IPS-15b (cell line): ENCODE data around the gene ZNF280C.
"Not testable (repeated sequence)": the region's sequence is repeated elsewhere in the genome, so short reads cannot be mapped to it uniquely, and the experiment has no call there.

Experiments used
- H3K27me3 ChIP-seq: one replicate; pipeline ENCODE4 v1.6.1; 2013; ENCODE audit warnings: low read length; ENCODE audit not compliant: control insufficient read depth, insufficient read depth
- H3K36me3 ChIP-seq: one replicate; pipeline ENCODE4 v1.6.1; 2013; ENCODE audit warnings: low read length; ENCODE audit not compliant: control insufficient read depth, insufficient read depth
- H3K4me1 ChIP-seq: one replicate; pipeline ENCODE4 v1.6.1; 2013; ENCODE audit warnings: mild to moderate bottlenecking, low read length; ENCODE audit not compliant: control insufficient read depth, insufficient read depth
- H3K4me3 ChIP-seq: one replicate; pipeline ENCODE4 v1.5.1; 2013; ENCODE audit warnings: low read depth, low read length
- H3K9ac ChIP-seq: one replicate; pipeline ENCODE4 v1.6.1; 2013; ENCODE audit warnings: low read depth, mild to moderate bottlenecking, low read length
- H3K9me3 ChIP-seq: one replicate; pipeline ENCODE4 v1.6.1; 2013; ENCODE audit warnings: mild to moderate bottlenecking, low read length; ENCODE audit not compliant: control insufficient read depth, insufficient read depth

Gene ZNF280C

DNA sequence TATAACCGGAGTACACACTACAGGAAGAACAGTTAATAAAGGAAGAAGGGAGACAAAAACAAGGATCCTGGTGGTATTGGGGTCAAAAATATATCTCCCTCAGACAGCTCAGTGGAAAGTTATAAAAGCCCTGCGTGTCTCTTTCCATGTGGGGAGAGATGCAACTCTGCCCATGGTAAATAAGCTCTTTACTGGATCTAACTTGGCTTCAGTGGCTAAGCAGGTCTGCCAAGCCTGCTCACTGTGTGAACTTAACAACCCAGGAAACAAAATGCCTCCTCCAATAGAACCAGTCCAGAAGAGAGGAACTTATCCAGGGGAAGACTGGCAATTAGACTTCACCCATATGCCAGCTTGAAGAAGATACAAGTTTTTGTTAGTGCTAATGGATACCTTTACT lies 17.0 kb upstream of the ZNF280C start:
- H3K9me3 ChIP-seq, result no peaks in the 10 kb centered on the region
- no peak overlapping the region for H3K9ac ChIP-seq

DNA sequence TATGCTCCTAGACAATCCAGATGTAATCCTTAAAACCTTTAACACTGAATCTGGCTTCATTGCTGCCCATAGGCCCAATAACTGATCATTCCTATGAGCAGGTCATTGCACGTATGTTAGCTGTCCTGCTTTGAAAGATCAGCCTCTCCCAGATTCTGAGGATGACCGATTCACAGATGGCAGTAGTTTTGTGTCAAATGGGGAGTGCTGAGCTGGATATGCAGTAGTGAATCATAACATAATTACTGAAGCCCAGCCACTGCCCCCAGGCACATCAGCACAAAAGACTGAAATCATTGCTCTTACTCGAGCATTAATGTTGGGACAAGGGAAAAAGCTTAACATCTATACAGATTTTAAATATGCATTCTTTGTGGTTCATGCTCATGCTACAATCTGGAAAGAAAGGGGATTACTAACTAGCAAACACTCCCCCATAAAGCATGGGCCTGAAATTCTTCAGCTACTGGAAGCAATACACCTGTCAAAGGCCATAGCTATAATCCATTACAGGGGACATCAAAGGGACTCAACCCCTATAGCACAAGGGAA lies 16.4 kb upstream of the ZNF280C start:
- no peaks in the 10 kb centered on the region for H3K9me3 ChIP-seq

More for the DNA sequence above, 17.0 kb upstream of the ZNF280C start:
- Histone ChIP-seq H3K4me3 (no peak overlapping the region), H3K36me3 (no peaks in the 10 kb centered on the region), H3K4me1 (peaks cover 8% of the 10 kb centered on the region), H3K27me3 (no peaks in the 10 kb centered on the region)

DNA sequence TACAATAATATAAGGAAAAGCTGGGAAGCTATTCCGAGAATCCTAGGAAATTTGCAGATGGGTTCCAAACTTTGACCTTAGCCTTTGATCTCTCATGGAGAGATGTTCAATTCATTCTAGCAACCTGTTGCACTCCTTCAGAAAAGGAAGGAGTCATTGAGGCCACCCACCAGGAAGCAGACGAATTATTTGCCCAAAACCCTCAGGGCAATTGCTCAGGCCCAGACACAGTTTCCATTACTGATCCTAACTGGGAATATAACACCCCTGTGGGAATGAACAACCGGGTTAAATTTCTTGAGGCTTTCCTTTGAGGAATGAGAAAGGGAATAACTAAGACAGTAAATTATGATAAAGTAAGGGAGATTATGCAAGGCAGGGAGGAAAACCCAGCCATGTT lies 13.5 kb upstream of the ZNF280C start:
- H3K4me1 ChIP-seq, result peaks cover 16% of the 10 kb centered on the region
- H3K36me3 ChIP-seq, result no peaks in the 10 kb centered on the region
- no peaks in the 10 kb centered on the region for H3K27me3 ChIP-seq
- no peak overlapping the region for H3K9ac ChIP-seq
- H3K9me3 ChIP-seq, result no peaks in the 10 kb centered on the region
- H3K4me3 ChIP-seq, result no peak overlapping the region

More for the DNA sequence above, 16.4 kb upstream of the ZNF280C start:
- Histone ChIP-seq H3K27me3 (no peaks in the 10 kb centered on the region), H3K4me3 (no peak overlapping the region), H3K9ac (no peak overlapping the region), H3K36me3 (no peaks in the 10 kb centered on the region), H3K4me1 (peaks cover 14% of the 10 kb centered on the region)

DNA sequence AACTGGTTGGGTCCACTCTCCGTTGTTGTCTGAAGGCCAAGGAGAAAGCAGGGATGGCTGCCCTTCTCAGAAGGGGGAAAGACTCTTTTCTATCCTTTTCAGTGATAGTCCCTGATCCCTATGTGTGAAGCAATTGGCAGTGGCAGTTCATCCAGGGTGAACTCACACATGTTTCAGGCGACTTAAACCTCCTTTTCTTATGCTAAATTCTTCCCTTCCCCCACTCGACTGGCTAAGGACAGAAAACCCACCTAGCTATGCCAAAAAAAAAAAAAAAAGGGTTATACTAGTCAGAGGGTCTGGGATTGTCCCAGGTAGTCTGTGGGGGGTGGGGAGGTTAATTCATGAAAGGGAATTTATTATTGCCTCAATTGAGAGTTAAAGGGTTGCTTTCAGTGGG lies 12.2 kb upstream of the ZNF280C start:
- no peak overlapping the region for H3K9ac ChIP-seq
- H3K4me1 ChIP-seq, result peaks cover 16% of the 10 kb centered on the region
- H3K4me3 ChIP-seq, result peak overlapping the region; percentile 20

DNA sequence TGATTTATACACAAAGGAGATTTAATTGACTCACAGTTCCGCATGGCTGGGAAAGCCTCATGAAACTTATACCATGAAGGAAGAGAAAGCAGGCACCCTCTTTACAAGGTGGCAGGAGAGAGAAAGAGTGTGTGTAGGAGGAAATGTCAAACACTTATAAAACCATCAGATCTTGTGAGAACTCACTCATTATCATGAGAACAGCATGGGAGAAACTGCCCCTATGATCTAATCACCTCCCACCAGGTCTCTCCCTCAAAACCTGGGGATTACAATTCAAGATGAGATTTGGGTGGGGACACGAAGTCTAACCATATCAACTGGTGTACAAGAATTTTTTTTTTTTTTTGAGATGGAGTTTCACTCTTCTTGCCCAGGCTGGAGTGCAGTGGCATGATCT lies 3.6 kb upstream of the ZNF280C start:
- H3K9me3 ChIP-seq, H3K9ac ChIP-seq, H3K4me3 ChIP-seq, H3K36me3 ChIP-seq, H3K27me3 ChIP-seq, H3K4me1 ChIP-seq: not testable (repeated sequence)

More for the DNA sequence above, 12.2 kb upstream of the ZNF280C start:
- H3K27me3 ChIP-seq, result no peaks in the 10 kb centered on the region
- no peaks in the 10 kb centered on the region for H3K36me3 ChIP-seq
- H3K9me3 ChIP-seq, result no peaks in the 10 kb centered on the region

DNA sequence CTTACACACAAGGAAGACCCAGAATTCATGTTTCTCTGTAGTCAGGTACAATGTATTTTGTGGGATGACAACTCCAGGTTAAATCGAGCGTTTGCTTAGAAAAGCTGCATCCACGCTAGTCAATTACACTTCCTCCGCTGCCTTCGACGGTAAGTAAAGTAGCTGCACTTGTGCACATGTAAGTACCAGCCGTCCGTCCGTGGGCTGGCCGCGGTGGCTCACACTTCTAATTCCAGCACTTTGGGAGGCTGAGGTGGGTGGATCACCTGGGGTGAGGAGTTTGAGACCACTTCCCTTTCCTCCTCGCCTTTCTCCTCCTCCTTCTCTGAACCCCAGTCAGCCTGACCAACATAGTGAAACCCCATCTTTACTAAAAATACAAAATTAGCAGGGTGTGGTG lies 692 bp upstream of the ZNF280C start:
- not testable (repeated sequence) for H3K36me3 ChIP-seq, H3K4me3 ChIP-seq, H3K9ac ChIP-seq, H3K4me1 ChIP-seq, H3K9me3 ChIP-seq, H3K27me3 ChIP-seq

GRCh38 chrX:130267956-130268448 lies 697 bp downstream of the ZNF280C start:
- peak overlapping the region; percentile 80 for H3K9ac ChIP-seq
- H3K27me3 ChIP-seq, result peaks cover 8% of the 10 kb centered on the region
- H3K36me3 ChIP-seq, result no peaks in the 10 kb centered on the region
- H3K9me3 ChIP-seq, result no peaks in the 10 kb centered on the region
- peak overlapping the region; percentile 79 for H3K4me3 ChIP-seq
- H3K4me1 ChIP-seq, result peaks cover 10% of the 10 kb centered on the region

GRCh38 chrX:130264573-130264972 lies 4.1 kb downstream of the ZNF280C start:
- no peaks in the 10 kb centered on the region for H3K36me3 ChIP-seq

GRCh38 chrX:130263016-130263415 lies 5.7 kb downstream of the ZNF280C start:
- Histone ChIP-seq H3K4me1 (peaks cover 10% of the 10 kb centered on the region), H3K36me3 (no peaks in the 10 kb centered on the region), H3K27me3 (no peaks in the 10 kb centered on the region), H3K9me3 (no peaks in the 10 kb centered on the region), H3K4me3 (no peak overlapping the region), H3K9ac (no peak overlapping the region)

More at GRCh38 chrX:130264573-130264972, 4.1 kb downstream of the ZNF280C start:
- Histone ChIP-seq H3K27me3 (peaks cover 5% of the 10 kb centered on the region), H3K9me3 (no peaks in the 10 kb centered on the region), H3K4me1 (peaks cover 10% of the 10 kb centered on the region), H3K4me3 (no peak overlapping the region), H3K9ac (no peak overlapping the region)

GRCh38 chrX:130262231-130262630 lies 6.5 kb downstream of the ZNF280C start:
- Histone ChIP-seq H3K4me3 (no peak overlapping the region), H3K27me3 (no peaks in the 10 kb centered on the region), H3K9me3 (no peaks in the 10 kb centered on the region), H3K4me1 (peaks cover 10% of the 10 kb centered on the region), H3K9ac (no peak overlapping the region), H3K36me3 (no peaks in the 10 kb centered on the region)

DNA sequence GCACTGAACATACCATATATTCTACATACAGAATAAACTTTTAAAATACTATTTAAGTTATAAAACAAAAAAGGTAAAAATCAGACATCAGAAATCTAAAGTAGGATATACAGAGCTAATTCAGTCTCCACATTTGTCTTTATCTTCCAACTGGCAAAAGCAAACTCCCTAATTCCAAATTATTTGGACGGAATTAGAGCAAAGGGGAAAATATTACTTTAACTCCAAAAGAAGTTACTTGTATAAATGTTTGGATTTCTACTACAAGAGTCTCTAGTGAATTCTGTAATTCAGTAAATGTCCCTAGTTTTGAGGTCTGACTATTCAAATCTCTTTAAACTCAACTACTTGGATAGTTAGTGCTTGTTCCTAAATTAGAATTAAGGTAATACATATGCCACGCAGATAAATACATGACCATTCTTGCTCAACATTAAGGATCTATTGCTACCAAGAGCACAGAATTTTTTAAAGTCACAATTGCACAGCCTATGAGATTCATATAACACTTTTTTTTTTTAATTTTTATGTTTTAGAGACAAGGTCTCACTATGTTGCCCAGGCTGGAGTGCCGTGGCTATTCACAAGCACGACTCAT lies 7.3 kb downstream of the ZNF280C start:
- H3K9ac ChIP-seq, result no peak overlapping the region
- H3K27me3 ChIP-seq, result no peaks in the 10 kb centered on the region
- peaks cover 10% of the 10 kb centered on the region for H3K4me1 ChIP-seq
- H3K36me3 ChIP-seq, result peaks cover 2% of the 10 kb centered on the region
- no peaks in the 10 kb centered on the region for H3K9me3 ChIP-seq
- H3K4me3 ChIP-seq, result no peak overlapping the region

DNA sequence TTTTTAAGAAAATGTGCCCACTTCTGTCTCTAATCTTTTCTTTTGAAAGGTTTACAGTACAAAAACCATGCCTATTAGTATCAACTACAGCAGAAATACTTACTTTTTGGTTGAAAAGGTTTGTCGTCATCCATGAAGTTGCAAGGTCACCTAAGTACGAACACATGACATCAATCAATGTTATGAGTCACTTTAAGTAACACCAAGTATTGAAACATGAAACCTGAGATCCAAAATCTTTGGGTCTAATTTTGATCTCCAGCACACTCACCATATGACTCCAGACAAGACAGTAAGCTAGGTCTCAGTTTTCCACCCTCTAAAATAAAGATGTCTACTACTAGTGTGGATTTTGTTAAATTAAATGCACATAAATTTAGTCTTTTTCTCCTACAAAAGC lies 8.4 kb downstream of the ZNF280C start:
- Histone ChIP-seq H3K4me3 (no peak overlapping the region), H3K9ac (no peak overlapping the region), H3K27me3 (no peaks in the 10 kb centered on the region), H3K9me3 (no peaks in the 10 kb centered on the region), H3K4me1 (peaks cover 1% of the 10 kb centered on the region), H3K36me3 (peaks cover 7% of the 10 kb centered on the region)
